ENCODE data around the gene BCLAF3. TPM values are rescaled to one million over a fixed set of nuclear protein-coding genes. Genes with fewer than 3 reads are reported as not detected.

The BCLAF3 gene
- 2.7 to 4.1 TPM (median 3.0 TPM) in 5 replicates for total RNA-seq (2022; extraction: Qiagen RNA extraction)

DNA sequence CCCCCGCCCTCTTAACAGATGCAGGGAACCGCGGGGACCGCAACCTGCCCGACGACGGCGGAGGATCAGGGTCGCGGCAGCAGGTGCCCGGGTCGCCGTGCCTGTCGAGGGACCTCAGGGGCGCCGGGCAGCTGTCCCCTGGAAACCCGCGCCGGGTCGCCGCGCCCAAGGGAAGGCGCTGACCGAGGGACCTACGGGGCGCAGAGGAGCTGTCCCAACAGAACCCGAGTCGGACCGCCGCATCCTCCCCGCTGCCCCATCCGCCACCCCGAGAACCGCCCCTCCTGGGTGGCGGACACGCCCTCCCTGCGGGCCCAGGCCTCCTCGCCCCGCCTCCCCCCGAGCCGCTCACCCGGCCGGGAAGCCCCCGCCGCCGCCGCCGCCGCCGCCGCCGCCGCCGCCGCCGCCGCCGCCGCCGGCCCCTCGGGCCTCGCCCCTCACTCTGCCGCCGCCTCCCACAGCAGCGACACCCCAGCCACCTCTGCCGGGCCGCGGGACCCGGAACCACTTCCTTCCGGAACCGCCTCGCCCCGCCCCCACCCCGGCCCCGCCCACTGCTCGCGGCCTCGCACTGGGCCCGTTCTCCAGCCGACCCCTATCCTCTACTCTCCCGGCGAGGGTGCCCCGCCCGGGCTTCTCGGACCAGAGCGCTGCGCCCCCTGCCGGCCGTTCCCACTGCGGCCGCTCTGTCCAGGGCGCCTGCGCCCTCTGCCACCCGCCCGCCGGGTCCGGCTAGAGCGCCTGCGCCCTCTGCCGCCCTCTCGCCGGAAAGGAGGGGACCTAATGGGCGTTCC is at the start of gene BCLAF3:
BCLAF3 (minus strand) TSS at position 506 of the 794 bp plus-strand sequence. CDS start 20,797 bp downstream, outside the sequence.

Other genes with a start within 250 kb of the BCLAF3 start
- gene SH3KBP1, start 103.5 kb downstream of the BCLAF3 start, total RNA-seq (2022; extraction: Qiagen RNA extraction) = 58.0 to 63.0 TPM (median 60.8 TPM) in 5 replicates
- gene MAP7D2, start 125.8 kb upstream of the BCLAF3 start, total RNA-seq (2022; extraction: Qiagen RNA extraction) = 5.2 to 7.1 TPM (median 5.7 TPM) in 5 replicates
- gene EIF1AX, start 150.8 kb upstream of the BCLAF3 start, total RNA-seq (2022; extraction: Qiagen RNA extraction) = 93.3 to 115 TPM (median 100 TPM) in 5 replicates